Aorta (tissue), 5 donors: ENCODE measurements around the gene NFATC1. TPM values are rescaled to one million over a fixed set of nuclear protein-coding genes. Genes with fewer than 3 reads are reported as not detected.

Source experiments
- ATAC-seq: fragments of 200-7000 bp; cut with Tn5 transposase; one replicate; pipeline ENCODE4 v1.9.1; 2022; ENCODE audit warnings: moderate library complexity; ENCODE audit not compliant: low FRiP score
- DNase-seq, 2 donors: peaks; one replicate each; pipeline ENCODE4 v3.0.0-alpha.2; 2020
- H3K27ac ChIP-seq, 2 donors: one replicate each; pipeline ENCODE4 v1.5.1; 2013; ENCODE audit warnings: low read length in 2 of 2, mild to moderate bottlenecking in 2 of 2, moderate library complexity in 2 of 2, control low read depth in 1 of 2, inconsistent platforms in 1 of 2, low read depth in 1 of 2
- H3K27me3 ChIP-seq, 2 donors: one replicate each; pipeline ENCODE4 v1.6.1; 2013; ENCODE audit warnings: control low read depth in 1 of 2, low read length in 1 of 2, mild to moderate bottlenecking in 1 of 2, moderate library complexity in 1 of 2; ENCODE audit not compliant: insufficient read depth in 2 of 2, control insufficient read depth in 1 of 2
- H3K36me3 ChIP-seq, 2 donors: one replicate each; pipeline ENCODE4 v1.6.1; 2013; ENCODE audit warnings: control low read depth in 1 of 2, low read length in 1 of 2, mild to moderate bottlenecking in 1 of 2; ENCODE audit not compliant: insufficient read depth in 2 of 2, control insufficient read depth in 1 of 2
- H3K4me1 ChIP-seq, 2 donors: one replicate each; pipeline ENCODE4 v1.6.1; 2013; ENCODE audit warnings: low read length in 2 of 2, control low read depth in 1 of 2, mild to moderate bottlenecking in 1 of 2, moderate library complexity in 1 of 2; ENCODE audit not compliant: insufficient read depth in 2 of 2, control insufficient read depth in 1 of 2
- H3K4me3 ChIP-seq, 2 donors: one replicate each; pipeline ENCODE4 v1.5.1; 2013; ENCODE audit warnings: low read length in 2 of 2, control low read depth in 1 of 2, mild to moderate bottlenecking in 1 of 2
- H3K9me3 ChIP-seq: one replicate; pipeline ENCODE4 v1.6.1; 2013; ENCODE audit warnings: mild to moderate bottlenecking, low read length; ENCODE audit not compliant: control insufficient read depth
- WGBS, 2 donors: extraction: QIAGEN DNeasy Blood & Tissue Kit; methylation state at CpG; one replicate each; pipeline ENCODE4 v1.1.7; 2013; 5-methylcytosine and 5-hydroxymethylcytosine counted together
- intact Hi-C, 2 donors: fragments of 100-400 bp; cut with DNase I; formaldehyde crosslinking; loops; one replicate each; pipeline versions ENCODE4 v1.14.2 to v1.15.0; 2022
- polyA plus RNA-seq, 2 donors: library from polyadenylated mRNA; stranded (reverse); fragments of 200-250 nt; gene quantifications; one replicate each; pipeline ENCODE4 v1.2.3, GENCODE V29; 2013
- total RNA-seq, 2 donors: library from RNA; stranded (reverse); fragmentation: NEBNext Ultra II Directional; extraction: Animal tissue kit (Norgen Biotek cat#: 25700); gene quantifications; one replicate each; pipeline ENCODE4 v1.2.1, GENCODE V29; 2021
- donor health status: healthy with polysubstance abuse.
- donor health status: Bipolar disorder and iron deficiency.
- donor health status: DM: no; HTN: no; CAD: no.
- donor health status: DM: no; HTN: no; CAD: no.
- donor health status: DM: yes; HTN: yes; CAD: no.

NFATC1 gene
- total and polyA plus RNA-seq, 4 donors = 2.0 to 39.2 (median 22.2) TPM

DNA sequence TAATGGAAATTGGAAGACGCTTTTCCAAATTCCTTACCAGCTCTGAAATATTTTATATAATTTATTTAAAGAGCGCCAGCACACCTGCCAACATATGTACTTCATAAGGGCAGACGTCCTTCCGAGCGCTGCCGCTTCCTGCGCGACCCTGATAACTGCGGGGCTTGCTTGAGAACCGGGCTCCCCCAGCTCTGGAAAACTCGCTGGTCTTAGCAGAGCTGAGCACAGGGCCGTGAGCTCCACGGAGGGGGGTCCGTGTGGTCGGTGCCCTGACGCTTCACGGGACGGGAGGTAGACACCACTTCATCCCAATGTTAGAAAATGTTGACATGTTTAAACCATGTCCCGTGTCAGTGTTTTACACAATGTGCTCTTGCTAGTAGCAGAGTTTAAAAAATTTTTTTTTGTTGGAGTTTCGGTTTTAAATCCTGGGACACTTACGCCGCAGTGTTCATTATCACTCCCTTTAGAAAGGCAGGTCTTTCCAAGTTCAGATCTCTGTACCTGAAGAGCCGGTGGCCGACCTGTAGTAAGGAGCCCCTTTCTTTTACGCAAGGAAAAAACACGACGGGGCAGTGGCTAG is 1.6 kb downstream of the NFATC1 start:
- Histone ChIP-seq H3K36me3 (no peaks in the 10 kb centered on the region), H3K4me1 (no peaks in the 10 kb centered on the region), H3K9me3 (no peaks in the 10 kb centered on the region), H3K27me3 (no peaks in the 10 kb centered on the region), H3K4me3 (no peak overlapping the region), H3K27ac (no peak overlapping the region)
- DNase-seq = peak; percentile 39 to 72
- no peak for ATAC-seq
- intact Hi-C loops = loop anchor here in 1 of 2 donors (10.0 kb wide), 1 partner anchor 57 kb away; no protein-coding TSS in a partner anchor
- WGBS, 2 donors = 94 to 96% methylated on average over 27 of the region's 27 CpGs

DNA sequence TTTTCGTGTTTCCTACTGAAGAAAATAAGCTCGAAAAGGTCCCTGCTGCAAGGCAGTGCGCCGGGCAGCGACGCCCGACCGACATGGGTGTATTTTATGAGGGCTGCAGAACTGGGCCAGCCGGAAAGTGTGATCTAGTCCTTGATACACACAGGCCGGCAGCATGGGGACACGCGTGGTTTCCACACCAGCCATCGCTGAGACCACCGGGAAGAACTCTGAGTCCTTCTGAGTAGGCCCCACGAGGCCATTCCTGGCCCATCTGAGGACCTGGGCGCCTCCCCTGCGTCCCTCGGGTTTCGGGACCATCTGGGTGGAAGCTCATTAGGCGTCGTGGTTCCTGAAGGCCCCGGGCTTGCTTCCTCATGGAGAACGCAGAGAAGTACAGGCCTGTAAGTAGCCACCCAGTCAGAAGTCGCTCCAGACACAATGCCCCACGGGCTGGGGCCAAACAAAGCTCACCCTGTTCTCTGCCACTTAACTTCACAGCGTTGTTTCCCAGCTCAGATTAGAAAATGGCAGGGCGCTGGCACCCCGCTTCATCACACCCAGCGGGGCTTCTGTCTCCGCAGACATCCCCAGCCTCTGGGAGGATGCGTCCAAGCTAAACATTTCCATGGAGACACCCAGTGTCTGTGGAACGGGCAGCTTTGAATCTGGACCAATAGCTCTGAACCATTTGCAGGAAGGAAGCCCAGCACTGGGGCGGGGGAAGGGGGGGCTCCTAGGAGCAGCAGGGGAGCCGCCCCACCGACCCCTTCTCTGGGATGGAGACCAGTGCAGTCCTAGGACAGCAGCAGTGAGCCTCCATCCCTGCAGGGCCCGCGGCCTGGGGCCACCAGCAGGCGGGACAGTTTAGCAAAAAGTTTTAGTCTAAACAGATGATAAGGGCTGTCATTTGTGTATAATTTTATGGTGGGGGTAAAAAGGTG is 2.4 kb downstream of the NFATC1 start:
- Histone ChIP-seq H3K27me3 (no peaks in the 10 kb centered on the region), H3K27ac (no peak overlapping the region), H3K36me3 (no peaks in the 10 kb centered on the region), H3K4me1 (no peaks in the 10 kb centered on the region), H3K9me3 (no peaks in the 10 kb centered on the region), H3K4me3 (no peak overlapping the region)
- DNase-seq (peak; percentile 46 to 78), ATAC-seq (no peak)
- intact Hi-C loops = loop anchor here in 1 of 2 donors (10.0 kb wide), 1 partner anchor 57 kb away; no protein-coding TSS in a partner anchor
- WGBS, 2 donors = 90 to 97% methylated on average over 38 of the region's 38 CpGs

DNA sequence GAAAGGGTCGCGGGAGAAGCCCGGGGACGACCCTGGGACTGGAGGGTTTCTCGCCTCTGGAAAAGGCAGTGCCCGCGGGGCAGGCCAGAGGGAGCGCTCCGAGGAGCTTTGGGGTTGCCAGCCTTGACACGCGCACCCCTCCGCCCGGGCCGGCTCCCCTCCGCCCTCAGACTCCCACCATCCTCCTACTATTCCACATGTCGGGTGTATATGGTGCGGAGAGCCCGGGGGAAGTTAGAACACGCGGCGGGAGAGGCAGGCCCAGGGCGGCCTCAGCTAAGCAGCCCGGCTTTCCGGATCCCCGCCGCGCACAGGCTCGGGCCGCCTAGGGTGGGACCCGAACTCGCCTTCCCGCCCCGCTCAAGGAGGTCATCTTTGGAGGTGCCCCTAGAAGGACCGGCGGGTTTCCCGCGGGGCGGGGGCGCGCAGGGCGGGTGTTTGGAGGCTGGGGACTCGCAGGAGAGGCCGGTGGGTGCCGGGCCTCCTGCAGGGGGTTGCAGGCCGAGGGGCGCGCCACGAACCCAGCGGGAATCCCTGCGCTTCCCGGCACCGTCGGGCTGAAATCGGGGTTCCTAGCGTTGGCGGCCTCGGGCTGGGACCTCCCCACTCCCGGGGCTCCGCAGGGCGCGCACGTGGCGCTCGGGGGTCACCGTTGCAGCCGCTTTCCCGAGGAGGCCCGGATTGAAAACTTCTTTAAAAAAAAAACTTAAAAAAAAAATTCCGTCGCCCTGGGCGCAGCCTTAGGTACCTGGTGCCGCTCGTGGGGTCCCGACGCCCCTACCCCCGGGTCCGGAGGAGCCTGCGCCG is 3.7 kb downstream of the NFATC1 start:
- no peaks in the 10 kb centered on the region for H3K36me3 ChIP-seq
- no peak for ATAC-seq
- intact Hi-C loops = loop anchor here (5.0 to 10.0 kb wide), 3 partner anchors 55 to 108 kb away; no protein-coding TSS in a partner anchor
- no peaks in the 10 kb centered on the region for H3K4me1 ChIP-seq
- 45 to 57% methylated on average over 75 to 79 of the region's 79 CpGs for WGBS, 2 donors
- no peaks in the 10 kb centered on the region for H3K27me3 ChIP-seq
- DNase-seq = peak; percentile 63 to 81
- no peak overlapping the region for H3K27ac ChIP-seq
- peak overlapping the region; percentile 68 to 74 for H3K4me3 ChIP-seq
- H3K9me3 ChIP-seq = no peaks in the 10 kb centered on the region

DNA sequence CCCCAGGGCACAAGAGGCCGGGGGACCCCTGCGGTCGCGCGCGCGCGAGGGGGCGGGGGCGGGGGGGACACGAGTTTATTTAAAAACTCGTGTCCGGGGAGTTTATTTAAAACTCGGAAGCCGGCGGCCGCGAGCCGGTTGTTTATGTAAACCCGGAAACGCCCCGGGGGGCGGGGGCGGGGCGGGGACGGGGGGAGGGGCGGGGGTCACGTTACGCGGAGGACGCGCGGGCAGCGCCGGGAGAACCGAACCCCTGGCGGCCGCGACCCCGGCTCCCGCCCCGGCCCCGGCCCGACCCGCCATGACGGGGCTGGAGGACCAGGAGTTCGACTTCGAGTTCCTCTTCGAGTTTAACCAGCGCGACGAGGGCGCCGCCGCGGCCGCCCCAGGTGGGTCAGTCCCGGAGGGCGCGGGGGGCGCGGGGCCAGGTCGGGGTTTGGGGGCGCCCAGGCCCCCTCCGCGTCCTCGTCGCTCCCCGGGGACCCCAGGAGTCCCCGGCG is 4.4 kb downstream of the NFATC1 start:
- WGBS, 2 donors = 1% methylated on average over 48 to 71 of the region's 71 CpGs
- ATAC-seq (no peak), DNase-seq (peak; percentile 76 to 91)
- no peaks in the 10 kb centered on the region for H3K4me1 ChIP-seq
- H3K27me3 ChIP-seq = no peaks in the 10 kb centered on the region
- H3K9me3 ChIP-seq = no peaks in the 10 kb centered on the region
- H3K36me3 ChIP-seq = no peaks in the 10 kb centered on the region
- no peak overlapping the region for H3K27ac ChIP-seq
- intact Hi-C loops = loop anchor here (5.0 kb wide), 2 partner anchors 57 to 107 kb away; no protein-coding TSS in a partner anchor
- H3K4me3 ChIP-seq = peak overlapping the region; percentile 68 to 74

DNA sequence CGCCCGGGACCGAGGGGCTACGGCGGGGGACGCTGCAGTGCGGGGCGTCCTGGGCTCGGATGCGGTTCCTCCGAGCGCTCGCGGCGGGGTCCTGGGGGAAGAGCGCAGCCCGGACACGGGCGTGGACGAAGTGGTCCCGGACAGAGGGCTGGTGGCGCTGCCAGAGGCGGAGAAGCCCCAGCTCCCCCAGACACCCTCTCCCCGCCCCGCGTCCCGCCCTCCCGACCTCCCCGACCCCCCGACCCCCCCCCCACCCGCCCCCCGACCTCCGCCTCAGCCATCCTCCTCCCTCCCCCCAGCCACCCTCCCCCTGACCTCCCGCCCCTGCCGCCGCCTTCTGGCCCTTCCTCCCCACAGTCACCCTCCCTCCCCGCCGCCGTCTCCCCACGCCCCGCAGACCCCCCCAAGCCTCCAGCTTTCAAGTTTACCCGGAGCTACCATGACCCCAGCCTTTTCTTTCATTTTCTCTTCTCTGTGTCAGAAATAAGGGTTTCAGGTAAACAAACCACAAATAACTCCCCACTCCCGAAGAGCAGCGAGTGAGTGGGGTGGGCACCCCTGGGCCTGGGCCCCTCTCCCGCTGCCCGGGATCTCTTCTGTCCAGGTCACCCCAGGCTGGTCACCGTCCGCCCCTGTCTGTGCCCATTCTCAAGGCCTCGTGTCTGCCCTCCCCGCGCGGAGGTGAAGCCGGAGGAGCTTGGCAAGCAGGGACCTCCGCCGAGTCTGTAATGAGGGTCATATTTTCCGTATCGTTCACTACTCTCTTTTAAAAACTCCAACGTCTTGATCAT is 5.1 kb downstream of the NFATC1 start:
- ATAC-seq = no peak
- WGBS, 2 donors = 43 to 53% methylated on average over 30 to 55 of the region's 58 CpGs
- no peaks in the 10 kb centered on the region for H3K36me3 ChIP-seq
- no peaks in the 10 kb centered on the region for H3K4me1 ChIP-seq
- H3K9me3 ChIP-seq = no peaks in the 10 kb centered on the region
- peak overlapping the region; percentile 68 to 74 for H3K4me3 ChIP-seq
- intact Hi-C loops = loop anchor here (5.0 kb wide), 2 partner anchors 57 to 107 kb away; no protein-coding TSS in a partner anchor
- H3K27ac ChIP-seq = no peak overlapping the region
- DNase-seq = peak; percentile 77 to 78
- H3K27me3 ChIP-seq = no peaks in the 10 kb centered on the region

DNA sequence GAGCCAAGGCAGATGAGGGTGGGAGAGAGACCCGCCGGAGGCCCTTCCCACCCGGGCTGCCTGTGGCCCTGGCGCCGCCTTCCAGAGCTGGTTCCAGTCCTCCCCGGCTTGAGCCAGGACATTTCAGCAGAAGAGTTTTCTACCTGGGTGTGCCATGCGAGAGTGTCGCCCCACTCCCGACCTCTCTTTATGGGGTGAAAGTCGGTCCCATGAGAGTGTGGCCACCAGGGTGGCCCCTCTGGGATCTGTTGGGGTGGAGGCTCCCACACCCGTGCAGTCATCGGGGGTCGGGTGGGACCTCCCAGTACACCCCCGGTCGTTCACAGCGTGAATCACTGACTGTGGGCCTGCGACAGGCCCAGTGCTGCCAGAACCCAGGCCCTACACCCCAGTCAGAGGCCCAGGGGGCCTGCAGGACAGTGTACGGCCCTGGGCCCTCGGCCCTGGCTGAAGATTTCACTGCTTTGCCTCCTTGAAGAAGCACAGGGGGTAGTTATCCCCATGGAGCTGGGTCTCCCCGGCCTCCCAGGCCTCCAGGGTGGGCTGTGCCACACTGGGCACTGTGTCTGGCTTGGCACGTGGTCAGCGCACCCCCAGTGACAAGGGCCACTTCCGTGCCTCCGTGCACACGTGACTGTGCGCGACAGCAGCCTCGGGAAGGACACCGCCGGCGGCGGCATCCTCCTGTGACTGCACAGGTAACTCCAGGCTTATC is 5.9 kb downstream of the NFATC1 start:
- no peak overlapping the region for H3K4me3 ChIP-seq
- DNase-seq (peak; percentile 60 to 80), ATAC-seq (peak; percentile 1)
- H3K9me3 ChIP-seq = no peaks in the 10 kb centered on the region
- WGBS, 2 donors = 95 to 96% methylated on average over 32 of the region's 32 CpGs
- no peaks in the 10 kb centered on the region for H3K4me1 ChIP-seq
- H3K27ac ChIP-seq = no peak overlapping the region
- intact Hi-C loops = loop anchor here (5.0 kb wide), 2 partner anchors 56 to 106 kb away; no protein-coding TSS in a partner anchor
- no peaks in the 10 kb centered on the region for H3K27me3 ChIP-seq
- no peaks in the 10 kb centered on the region for H3K36me3 ChIP-seq

DNA sequence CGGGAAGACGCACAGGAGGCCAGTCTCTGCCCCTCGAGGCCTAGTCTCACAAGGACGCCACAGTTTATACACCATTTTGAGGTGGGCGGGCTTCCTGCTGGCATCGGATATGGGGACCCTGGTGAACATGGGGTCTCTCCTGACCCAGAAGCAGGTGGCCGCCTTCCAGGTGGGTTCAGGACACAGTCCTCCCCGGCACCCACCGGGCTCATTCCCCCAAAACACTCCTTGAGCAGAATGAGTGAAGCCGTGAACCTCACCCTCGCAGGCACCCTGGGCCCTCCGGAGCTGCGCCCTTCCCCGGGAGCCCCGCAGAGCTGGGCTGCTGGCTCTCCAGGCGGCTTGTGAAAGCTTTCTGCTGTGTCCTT is 6.5 kb downstream of the NFATC1 start:
- Histone ChIP-seq H3K27me3 (no peaks in the 10 kb centered on the region), H3K9me3 (no peaks in the 10 kb centered on the region), H3K36me3 (no peaks in the 10 kb centered on the region), H3K4me3 (no peak overlapping the region), H3K4me1 (no peaks in the 10 kb centered on the region), H3K27ac (no peak overlapping the region)
- peak; percentile 42 to 74 for DNase-seq
- WGBS, 2 donors = 95 to 97% methylated on average over 16 of the region's 16 CpGs
- ATAC-seq = no peak
- intact Hi-C loops = loop anchor here (5.0 kb wide), 2 partner anchors 55 to 105 kb away; no protein-coding TSS in a partner anchor
